IMR-90 (cell line): ENCODE data around the gene KIF1B. TPM values are rescaled to one million over a fixed set of nuclear protein-coding genes. Genes with fewer than 3 reads are reported as not detected.

Experiments
- ATAC-seq: fragments of 200-7000 bp; cut with Tn5 transposase; 2 replicates; pipeline ENCODE4 v1.9.1; 2020; ENCODE audit warnings: low read depth, mild to moderate bottlenecking, moderate library complexity
- BruUV-seq: library from RNA; stranded (reverse); fragments of 400-500 nt; replicated peaks from 2 replicates; lab custom pipeline; 2021; lab: Mats Ljungman, UMichigan
- CTCF ChIA-PET: fragments of 300-600 bp; formaldehyde crosslinking; extraction: SDS; loops from one replicate; lab custom pipeline; 2021; ENCODE audit warnings: antibody characterized with exemption; lab: Yijun Ruan, JAX
- POLR2A ChIA-PET: fragments of 300-600 bp; sonication (Branson Sonifier 250); formaldehyde crosslinking; loops from one replicate; lab custom pipeline; 2022; ENCODE audit warnings: antibody characterized with exemption; ENCODE audit not compliant: unreplicated experiment; lab: Charles Lee
- DNase-seq: peaks from one replicate; pipeline ENCODE4 v3.0.0; 2013
- H2AFZ ChIP-seq: replicated peaks from 2 replicates; pipeline ENCODE3; 2013; ENCODE audit warnings: low read length, mild to moderate bottlenecking; ENCODE audit not compliant: poor library complexity
- H2AK5ac ChIP-seq: 2 replicates; pipeline ENCODE4 v1.6.1; 2013; ENCODE audit warnings: low read depth, low read length, inconsistent platforms
- H2AK9ac ChIP-seq: replicated peaks from 2 replicates; pipeline ENCODE3; 2013; ENCODE audit warnings: mild to moderate bottlenecking, low read depth, low read length, moderate library complexity; ENCODE audit not compliant: poor library complexity
- H2BK120ac ChIP-seq: 2 replicates; pipeline ENCODE4 v1.6.1; 2013; ENCODE audit warnings: low read depth, low read length, inconsistent platforms
- H2BK15ac ChIP-seq: 3 replicates; pipeline ENCODE4 v1.6.1; 2013; ENCODE audit warnings: low read depth, low read length, inconsistent platforms
- H2BK20ac ChIP-seq: 2 replicates; pipeline ENCODE4 v1.6.1; 2013; ENCODE audit warnings: low read depth, mild to moderate bottlenecking, inconsistent platforms, low read length, moderate library complexity
- H2BK5ac ChIP-seq: 2 replicates; pipeline ENCODE4 v1.6.1; 2013; ENCODE audit warnings: mild to moderate bottlenecking, low read depth, low read length, inconsistent platforms; ENCODE audit not compliant: poor library complexity, severe bottlenecking
- H3K14ac ChIP-seq: replicated peaks from 2 replicates; pipeline ENCODE4 v1.6.1; 2013; ENCODE audit warnings: low read depth, low read length, inconsistent platforms
- H3K18ac ChIP-seq: 2 replicates; pipeline ENCODE4 v1.6.1; 2013; ENCODE audit warnings: low read depth, low read length, control low read depth
- H3K23ac ChIP-seq: 2 replicates; pipeline ENCODE4 v1.6.1; 2013; ENCODE audit warnings: low read depth, low read length, inconsistent platforms
- H3K27ac ChIP-seq: 2 replicates; pipeline ENCODE4 v1.5.1; 2013; ENCODE audit warnings: mild to moderate bottlenecking, control low read depth, low read length; ENCODE audit not compliant: insufficient read depth
- H3K27me3 ChIP-seq: 2 replicates; pipeline ENCODE4 v1.6.1; 2013; ENCODE audit warnings: low read length; ENCODE audit not compliant: control insufficient read depth, insufficient read depth
- H3K36me3 ChIP-seq: 2 replicates; pipeline ENCODE4 v1.6.1; 2013; ENCODE audit warnings: low read length, mixed read lengths; ENCODE audit not compliant: control insufficient read depth, insufficient read depth
- H3K4ac ChIP-seq: 2 replicates; pipeline ENCODE4 v1.6.1; 2013; ENCODE audit warnings: low read depth, low read length, inconsistent platforms
- H3K4me1 ChIP-seq: 2 replicates; pipeline ENCODE4 v1.6.1; 2013; ENCODE audit warnings: low read length, mixed read lengths; ENCODE audit not compliant: control insufficient read depth, insufficient read depth
- H3K4me2 ChIP-seq: 2 replicates; pipeline ENCODE4 v1.6.1; 2013; ENCODE audit warnings: low read depth, mild to moderate bottlenecking, control low read depth, low read length, moderate library complexity
- H3K4me3 ChIP-seq: 2 replicates; pipeline ENCODE4 v1.5.1; 2013; ENCODE audit warnings: low read depth, mild to moderate bottlenecking, control low read depth, low read length, moderate library complexity; ENCODE audit not compliant: insufficient read depth
- H3K56ac ChIP-seq: 2 replicates; pipeline ENCODE4 v1.6.1; 2013; ENCODE audit warnings: low read length, inconsistent platforms; ENCODE audit not compliant: insufficient read depth; ENCODE audit errors: extremely low read depth
- H3K79me1 ChIP-seq, 2 experiments: 2 replicates each; pipeline ENCODE4 v1.6.1; 2013; ENCODE audit warnings: low read length in 2 of 2, inconsistent platforms in 1 of 2, low read depth in 1 of 2
- H3K9ac ChIP-seq: 2 replicates; pipeline ENCODE4 v1.6.1; 2013; ENCODE audit warnings: low read depth, low read length, control low read depth
- H3K9me1 ChIP-seq: 2 replicates; pipeline ENCODE4 v1.6.1; 2013; ENCODE audit warnings: low read length, inconsistent platforms; ENCODE audit not compliant: insufficient read depth
- H3K9me3 ChIP-seq: 2 replicates; pipeline ENCODE4 v1.6.1; 2013; ENCODE audit warnings: low read length; ENCODE audit not compliant: control insufficient read depth, insufficient read depth
- H4K20me1 ChIP-seq: 2 replicates; pipeline ENCODE4 v1.6.1; 2013; ENCODE audit warnings: low read length, inconsistent platforms; ENCODE audit not compliant: insufficient read depth
- H4K5ac ChIP-seq: 2 replicates; pipeline ENCODE4 v1.6.1; 2013; ENCODE audit warnings: mild to moderate bottlenecking, low read depth, low read length, control low read depth
- H4K8ac ChIP-seq, 2 experiments: 2 replicates each; pipeline ENCODE4 v1.6.1; 2013; ENCODE audit warnings: low read depth in 2 of 2, low read length in 2 of 2, control low read depth in 1 of 2, inconsistent platforms in 1 of 2
- H4K91ac ChIP-seq: 2 replicates; pipeline ENCODE4 v1.6.1; 2013; ENCODE audit warnings: low read depth, low read length, inconsistent platforms; ENCODE audit not compliant: insufficient read depth
- BHLHE40 ChIP-seq: fragments of 150-350 bp; IDR thresholded peaks from 2 replicates; pipeline ENCODE4 v1.6.1; 2016; ENCODE audit warnings: mild to moderate bottlenecking, low read depth, low read length
- CEBPB ChIP-seq: IDR thresholded peaks from 2 replicates; pipeline ENCODE4 v1.6.1; 2012; ENCODE audit warnings: low read depth, low read length, improper control_type of control experiment
- CHD1 ChIP-seq: IDR thresholded peaks from 2 replicates; pipeline ENCODE4 v1.6.1; 2012; ENCODE audit warnings: low read depth, low read length, improper control_type of control experiment
- ELK1 ChIP-seq: fragments of 150-350 bp; IDR thresholded peaks from 2 replicates; pipeline ENCODE4 v1.6.1; 2016; ENCODE audit warnings: low read depth, mild to moderate bottlenecking, low read length, moderate library complexity, borderline replicate concordance
- FOS ChIP-seq: fragments of 150-350 bp; IDR thresholded peaks from 2 replicates; pipeline ENCODE4 v1.6.1; 2016; ENCODE audit warnings: low read depth, low read length
- MAFK ChIP-seq: IDR thresholded peaks from 2 replicates; pipeline ENCODE4 v1.6.1; 2012; ENCODE audit warnings: low read depth, low read length, improper control_type of control experiment
- MAZ ChIP-seq: IDR thresholded peaks from 2 replicates; pipeline ENCODE4 v1.6.1; 2012; ENCODE audit warnings: low read depth, mild to moderate bottlenecking, low read length, improper control_type of control experiment, moderate library complexity, borderline replicate concordance
- MXI1 ChIP-seq: IDR thresholded peaks from 2 replicates; pipeline ENCODE4 v1.6.1; 2012; ENCODE audit warnings: low read depth, mild to moderate bottlenecking, low read length, moderate library complexity, borderline replicate concordance
- NFE2L2 ChIP-seq: fragments of 150-350 bp; IDR thresholded peaks from 2 replicates; pipeline ENCODE4 v1.6.1; 2016; ENCODE audit warnings: low read depth, mild to moderate bottlenecking, low read length
- RAD21 ChIP-seq: IDR thresholded peaks from 2 replicates; pipeline ENCODE4 v1.6.1; 2012; ENCODE audit warnings: low read length, improper control_type of control experiment
- RCOR1 ChIP-seq: IDR thresholded peaks from 2 replicates; pipeline ENCODE4 v1.6.1; 2012; ENCODE audit warnings: mild to moderate bottlenecking, low read length, improper control_type of control experiment; ENCODE audit not compliant: insufficient replicate concordance
- SMC3 ChIP-seq: fragments of 150-350 bp; IDR thresholded peaks from 2 replicates; pipeline ENCODE4 v1.6.1; 2016; ENCODE audit warnings: low read depth, mild to moderate bottlenecking, antibody characterized with exemption, low read length, moderate library complexity
- USF2 ChIP-seq: fragments of 150-350 bp; IDR thresholded peaks from 2 replicates; pipeline ENCODE4 v1.6.1; 2017; ENCODE audit warnings: mild to moderate bottlenecking, antibody characterized with exemption, low read length, low read depth
- WGBS, 2 experiments: methylation state at CpG; one replicate each; pipeline versions ENCODE4 v1.1.5 to v1.1.7; 2013; ENCODE audit warnings: missing lambda C conversion rate in 2 of 2; ENCODE audit not compliant: insufficient read length in 1 of 2; ENCODE audit errors: extremely low coverage in 2 of 2; 5-methylcytosine and 5-hydroxymethylcytosine counted together
- dilution Hi-C: fragments of 300-500 bp; cut with HindIII; formaldehyde crosslinking; loops from one replicate; pipeline ENCODE4 v1.14.3; 2018; ENCODE audit warnings: low sequenced_read_pairs; ENCODE audit not compliant: unreplicated experiment
- in situ Hi-C: fragments of 300-500 bp; cut with MboI; formaldehyde crosslinking; loops from 3 replicates; pipeline ENCODE4 v1.14.3; 2019; ENCODE audit warnings: low sequenced_read_pairs, inconsistent platforms, mixed read lengths
- intact Hi-C: fragments of 100-400 bp; cut with micrococcal nuclease; formaldehyde crosslinking; loops from 2 replicates; pipeline ENCODE4 v1.10.0; 2022
- polyA plus RNA-seq, 3 experiments: library from polyadenylated mRNA; depleted of rRNA; stranded (reverse); fragments of >200 nt; gene quantifications; 2 replicates each; pipeline ENCODE4 v1.2.3, GENCODE V29; 2012; ENCODE audit warnings: low replicate concordance in 1 of 3
- total RNA-seq: library from RNA; depleted of rRNA; stranded (reverse); fragments of >200 nt; gene quantifications from 2 replicates; pipeline ENCODE4 v1.2.3, GENCODE V29; 2012
- TF ChIP-seq, protein P1 (sequence below): conservative IDR thresholded peaks from 2 replicates; pipeline ENCODE4 v1.5.1; 2012; ENCODE audit warnings: mild to moderate bottlenecking, low read depth, low read length, improper control_type of control experiment

The KIF1B gene
- total and polyA plus RNA-seq, 2 of the 4 experiments (the other 2 are of a cell fraction): 13.0 to 21.1 TPM

- ATAC-seq (no peak), DNase-seq (no peak)
- no peak overlapping the region for H4K91ac ChIP-seq
- peaks cover 16% of the 10 kb centered on the region for H4K20me1 ChIP-seq
- H3K79me1 ChIP-seq: peaks cover 0 to 16% of the 10 kb centered on the region in 2 experiments; a peak in 2 of 4 replicates
- H3K9ac ChIP-seq: no peak overlapping the region
- H3K14ac ChIP-seq: no peak overlapping the region
- H3K56ac ChIP-seq: no peak overlapping the region
- no peak overlapping the region for H2AK5ac ChIP-seq
- H4K5ac ChIP-seq: no peak overlapping the region
- H3K4me3 ChIP-seq: no peak overlapping the region
- no peak overlapping the region for H3K4ac ChIP-seq
- no TSS peak for BruUV-seq
- H3K36me3 ChIP-seq: no peaks in the 10 kb centered on the region
- no peak overlapping the region for H2BK15ac ChIP-seq
- no peak overlapping the region for H3K4me2 ChIP-seq
- ChIA-PET POLR2A (no interaction called here), CTCF (no interaction called here)
- H3K4me1 ChIP-seq: peaks cover 2% of the 10 kb centered on the region; the same call in 1 of the 2 replicates
- H3K27ac ChIP-seq: no peak overlapping the region
- intact Hi-C loops: no loop called here
- no peak overlapping the region for H2BK20ac ChIP-seq
- no peak overlapping the region for H3K23ac ChIP-seq
- dilution Hi-C loops: no loop called here
- WGBS, 2 experiments: no CpG with 5 or more reads among the region's 3 CpGs
- H3K18ac ChIP-seq: no peak overlapping the region
- no peaks in the 10 kb centered on the region for H3K27me3 ChIP-seq
- H3K9me1 ChIP-seq: no peaks in the 10 kb centered on the region
- in situ Hi-C loops: no loop called here
- no peak overlapping the region for H2AK9ac ChIP-seq
- no peak overlapping the region for H2BK5ac ChIP-seq
- no peak overlapping the region for H4K8ac ChIP-seq
- H2BK120ac ChIP-seq: no peak overlapping the region
- no peak overlapping the region for H2AFZ ChIP-seq
- H3K9me3 ChIP-seq: no peaks in the 10 kb centered on the region
- no peak for TF ChIP-seq NFE2L2
- no peak for TF ChIP-seq MAZ
- TF ChIP-seq RAD21: no peak
- TF ChIP-seq MAFK: no peak
- no peak for TF ChIP-seq CHD1
- TF ChIP-seq USF2: no peak
- TF ChIP-seq CEBPB: no peak
- no peak for TF ChIP-seq BHLHE40
- TF ChIP-seq MXI1: no peak
- TF ChIP-seq, protein P1, sequence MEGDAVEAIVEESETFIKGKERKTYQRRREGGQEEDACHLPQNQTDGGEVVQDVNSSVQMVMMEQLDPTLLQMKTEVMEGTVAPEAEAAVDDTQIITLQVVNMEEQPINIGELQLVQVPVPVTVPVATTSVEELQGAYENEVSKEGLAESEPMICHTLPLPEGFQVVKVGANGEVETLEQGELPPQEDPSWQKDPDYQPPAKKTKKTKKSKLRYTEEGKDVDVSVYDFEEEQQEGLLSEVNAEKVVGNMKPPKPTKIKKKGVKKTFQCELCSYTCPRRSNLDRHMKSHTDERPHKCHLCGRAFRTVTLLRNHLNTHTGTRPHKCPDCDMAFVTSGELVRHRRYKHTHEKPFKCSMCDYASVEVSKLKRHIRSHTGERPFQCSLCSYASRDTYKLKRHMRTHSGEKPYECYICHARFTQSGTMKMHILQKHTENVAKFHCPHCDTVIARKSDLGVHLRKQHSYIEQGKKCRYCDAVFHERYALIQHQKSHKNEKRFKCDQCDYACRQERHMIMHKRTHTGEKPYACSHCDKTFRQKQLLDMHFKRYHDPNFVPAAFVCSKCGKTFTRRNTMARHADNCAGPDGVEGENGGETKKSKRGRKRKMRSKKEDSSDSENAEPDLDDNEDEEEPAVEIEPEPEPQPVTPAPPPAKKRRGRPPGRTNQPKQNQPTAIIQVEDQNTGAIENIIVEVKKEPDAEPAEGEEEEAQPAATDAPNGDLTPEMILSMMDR: no peak
- no peak for TF ChIP-seq RCOR1
- TF ChIP-seq FOS: no peak
- TF ChIP-seq ELK1: no peak
- no peak for TF ChIP-seq SMC3
These were observed 2.6 kb upstream of the KIF1B start for GRCh38 chr1:10207810-10208209.
